Mesodermal cell (in vitro differentiated cells): ENCODE measurements around the gene ST3GAL4.

Experiments
- H3K27ac ChIP-seq: 2 replicates; pipeline ENCODE4 v1.7.0; 2013; ENCODE audit warnings: mild to moderate bottlenecking, low read depth, low read length, moderate library complexity; ENCODE audit not compliant: severe bottlenecking
- H3K36me3 ChIP-seq: 2 replicates; pipeline ENCODE4 v1.7.1; 2013; ENCODE audit warnings: mild to moderate bottlenecking, low read length, moderate library complexity; ENCODE audit not compliant: control insufficient read depth, insufficient read depth
- H3K4me1 ChIP-seq: one replicate; pipeline ENCODE4 v1.7.1; 2013; ENCODE audit warnings: mild to moderate bottlenecking, low read length; ENCODE audit not compliant: insufficient read depth, control insufficient read depth, poor library complexity, severe bottlenecking
- H3K4me3 ChIP-seq: 2 replicates; pipeline ENCODE4 v1.7.0; 2013; ENCODE audit warnings: low read length, control low read depth, mild to moderate bottlenecking; ENCODE audit not compliant: insufficient read depth, poor library complexity, severe bottlenecking; ENCODE audit errors: extremely low read depth
- H3K9me3 ChIP-seq: 2 replicates; pipeline ENCODE4 v1.7.1; 2013; ENCODE audit warnings: mild to moderate bottlenecking, low read length, moderate library complexity; ENCODE audit not compliant: control insufficient read depth
- WGBS, 2 experiments: methylation state at CpG; one replicate each; pipeline ENCODE4 v1.1.5; 2013; ENCODE audit warnings: missing lambda C conversion rate in 2 of 2; ENCODE audit not compliant: insufficient coverage in 2 of 2; 5-methylcytosine and 5-hydroxymethylcytosine counted together

The ST3GAL4 gene

DNA sequence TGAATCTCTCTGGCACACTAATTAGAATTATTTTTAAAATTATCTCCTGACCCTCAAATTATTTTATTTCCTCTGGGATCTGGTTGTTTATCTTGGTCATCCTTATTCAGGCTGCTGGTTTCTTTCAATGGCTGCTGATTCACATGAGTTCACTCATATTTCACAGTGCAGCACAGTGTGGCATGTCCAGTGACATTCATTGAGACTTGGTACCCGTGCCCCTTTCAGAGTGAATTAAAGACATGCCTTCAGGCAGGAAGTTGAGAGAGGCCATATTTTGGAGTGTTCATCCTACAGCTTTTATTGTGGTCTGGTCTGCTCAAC lies 38.1 kb upstream of the ST3GAL4 start:
- 100% methylated on average over 1 of the region's 1 CpG for WGBS, 2 experiments
- Histone ChIP-seq H3K27ac (peak overlapping the region; percentile 70), H3K9me3 (no peaks in the 10 kb centered on the region), H3K4me1 (peaks cover 21% of the 10 kb centered on the region), H3K4me3 (no peak overlapping the region), H3K36me3 (peaks cover 5% of the 10 kb centered on the region)

GRCh38 chr11:126317756-126318573 lies 37.5 kb upstream of the ST3GAL4 start:
- H3K4me1 ChIP-seq = peaks cover 21% of the 10 kb centered on the region
- H3K27ac ChIP-seq = peak overlapping the region; percentile 70
- peaks cover 5% of the 10 kb centered on the region for H3K36me3 ChIP-seq
- H3K9me3 ChIP-seq = no peaks in the 10 kb centered on the region
- 86 to 93% methylated on average over 8 to 10 of the region's 14 CpGs for WGBS, 2 experiments
- no peak overlapping the region for H3K4me3 ChIP-seq

GRCh38 chr11:126318574-126319373 lies 36.7 kb upstream of the ST3GAL4 start:
- peak overlapping the region; percentile 70 for H3K27ac ChIP-seq
- peaks cover 5% of the 10 kb centered on the region for H3K36me3 ChIP-seq
- H3K9me3 ChIP-seq = no peaks in the 10 kb centered on the region
- H3K4me1 ChIP-seq = peaks cover 21% of the 10 kb centered on the region
- 87 to 91% methylated on average over 4 to 6 of the region's 9 CpGs for WGBS, 2 experiments
- H3K4me3 ChIP-seq = no peak overlapping the region

- Histone ChIP-seq H3K4me3 (no peak overlapping the region), H3K36me3 (no peaks in the 10 kb centered on the region), H3K4me1 (peaks cover 21% of the 10 kb centered on the region), H3K9me3 (no peaks in the 10 kb centered on the region), H3K27ac (peak overlapping the region; percentile 23)
- 91 to 92% methylated on average over 5 of the region's 5 CpGs for WGBS, 2 experiments
These were observed 36.1 kb upstream of the ST3GAL4 start for GRCh38 chr11:126319374-126319740.

GRCh38 chr11:126322996-126323395 lies 32.5 kb upstream of the ST3GAL4 start:
- no peaks in the 10 kb centered on the region for H3K36me3 ChIP-seq
- no peak overlapping the region for H3K4me3 ChIP-seq
- no peak overlapping the region for H3K27ac ChIP-seq
- WGBS, 2 experiments = 82% methylated on average over 2 of the region's 3 CpGs; no CpG with 5 or more reads in 1 of the 2 experiments
- H3K4me1 ChIP-seq = peaks cover 14% of the 10 kb centered on the region
- no peaks in the 10 kb centered on the region for H3K9me3 ChIP-seq

GRCh38 chr11:126327281-126328000 lies 28.0 kb upstream of the ST3GAL4 start:
- no peaks in the 10 kb centered on the region for H3K36me3 ChIP-seq
- 93 to 95% methylated on average over 15 of the region's 17 CpGs for WGBS, 2 experiments

DNA sequence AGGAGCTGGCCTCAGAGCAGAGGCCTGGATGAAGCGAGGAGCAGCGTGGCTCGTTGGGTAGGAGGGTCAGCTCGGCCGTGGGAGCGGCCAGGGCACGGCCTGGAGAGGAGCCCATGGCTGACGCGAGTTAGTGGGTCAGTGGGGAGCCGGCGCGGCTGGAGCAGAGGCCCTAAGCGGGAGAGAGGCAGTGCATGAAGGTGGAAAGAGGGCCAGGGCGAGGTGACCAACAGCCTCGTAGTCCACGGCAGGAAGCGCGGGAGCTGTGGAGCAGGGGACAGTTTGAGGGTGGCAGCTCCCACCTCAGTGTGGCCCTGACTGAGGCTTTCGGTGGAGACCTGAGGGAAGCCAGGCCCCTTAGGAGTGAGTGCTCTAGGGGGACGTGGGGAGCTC lies 27.5 kb upstream of the ST3GAL4 start:
- Histone ChIP-seq H3K36me3 (no peaks in the 10 kb centered on the region), H3K9me3 (no peaks in the 10 kb centered on the region), H3K27ac (no peak overlapping the region), H3K4me3 (no peak overlapping the region), H3K4me1 (no peaks in the 10 kb centered on the region)
- WGBS, 2 experiments = 93 to 98% methylated on average over 9 to 19 of the region's 20 CpGs

More at GRCh38 chr11:126327281-126328000, 28.0 kb upstream of the ST3GAL4 start:
- Histone ChIP-seq H3K4me1 (no peaks in the 10 kb centered on the region), H3K4me3 (no peak overlapping the region), H3K27ac (no peak overlapping the region), H3K9me3 (no peaks in the 10 kb centered on the region)

- Histone ChIP-seq H3K4me1 (no peaks in the 10 kb centered on the region), H3K36me3 (no peaks in the 10 kb centered on the region), H3K27ac (peak overlapping the region; percentile 36), H3K4me3 (no peak overlapping the region), H3K9me3 (no peaks in the 10 kb centered on the region)
- WGBS, 2 experiments = 85 to 94% methylated on average over 4 to 12 of the region's 12 CpGs
These were observed 27.0 kb upstream of the ST3GAL4 start for GRCh38 chr11:126328444-126328843.

DNA sequence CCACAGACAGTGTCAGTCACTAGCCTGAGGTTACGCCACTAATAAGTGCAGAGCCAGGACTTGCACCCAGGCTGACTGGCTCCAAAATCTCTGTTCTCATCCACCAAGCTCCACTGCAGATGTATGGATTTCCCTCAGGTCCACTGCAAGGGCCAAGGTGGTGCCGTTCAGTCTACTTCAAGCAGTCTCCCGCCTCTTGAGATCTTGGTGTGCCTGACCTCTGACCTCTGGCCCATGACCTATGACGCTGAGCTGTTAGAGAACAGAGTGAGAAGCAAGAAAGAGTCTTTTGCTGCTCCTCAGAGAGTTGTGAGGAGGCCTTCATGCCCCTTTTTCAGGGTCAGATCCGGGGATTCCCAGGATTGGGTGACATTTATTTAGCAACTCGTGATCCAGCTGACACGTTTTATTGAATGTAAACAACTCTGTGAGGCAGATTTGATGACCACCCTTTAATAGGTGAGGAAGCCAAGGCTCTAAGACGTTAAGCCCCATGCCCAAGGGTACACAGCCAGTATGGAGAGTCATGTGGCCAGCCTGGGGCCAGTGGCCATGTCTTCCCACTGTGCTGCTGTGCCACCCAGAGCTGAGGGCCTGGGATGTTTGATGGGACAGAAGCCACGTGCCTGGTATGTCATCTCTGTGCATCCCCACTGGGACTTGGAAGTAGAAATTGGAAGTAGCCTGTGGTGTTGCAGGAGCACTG lies 26.4 kb upstream of the ST3GAL4 start:
- H3K36me3 ChIP-seq = no peaks in the 10 kb centered on the region
- WGBS, 2 experiments = 82 to 91% methylated on average over 7 to 9 of the region's 9 CpGs
- no peak overlapping the region for H3K4me3 ChIP-seq
- H3K9me3 ChIP-seq = no peaks in the 10 kb centered on the region
- H3K4me1 ChIP-seq = no peaks in the 10 kb centered on the region
- H3K27ac ChIP-seq = peak overlapping the region; percentile 36

DNA sequence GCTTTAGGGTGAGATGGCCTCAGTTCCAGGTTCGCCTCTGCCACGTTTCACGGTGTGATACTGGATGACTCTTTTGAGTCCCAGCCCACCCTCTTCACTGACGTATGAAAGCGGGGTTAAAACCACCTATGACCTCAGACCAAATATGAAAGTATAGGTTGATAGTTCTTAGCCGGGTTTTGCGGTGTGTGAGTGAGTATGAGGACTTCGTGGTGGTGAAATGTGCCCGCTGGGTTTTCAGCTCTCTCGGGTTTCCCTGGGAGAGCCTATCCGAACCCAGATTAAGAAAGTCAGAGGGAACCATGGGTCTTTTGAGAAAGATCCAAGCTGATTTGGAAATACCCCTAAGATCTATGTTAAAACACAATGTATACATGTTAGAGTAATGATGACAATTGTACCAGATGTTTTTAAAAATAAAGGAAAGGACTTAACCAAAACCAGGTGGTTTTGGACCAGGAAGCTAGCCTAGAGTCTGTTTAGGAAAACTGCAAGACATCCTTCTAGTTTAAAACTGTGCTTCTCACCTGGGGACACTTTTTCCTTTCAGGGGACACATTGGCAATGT lies 25.8 kb upstream of the ST3GAL4 start:
- Histone ChIP-seq H3K27ac (no peak overlapping the region), H3K4me3 (no peak overlapping the region), H3K4me1 (no peaks in the 10 kb centered on the region), H3K9me3 (no peaks in the 10 kb centered on the region), H3K36me3 (no peaks in the 10 kb centered on the region)
- WGBS, 2 experiments = 94 to 96% methylated on average over 6 to 9 of the region's 11 CpGs
